ENCODE data around the gene C17orf114.

C17orf114 gene

DNA sequence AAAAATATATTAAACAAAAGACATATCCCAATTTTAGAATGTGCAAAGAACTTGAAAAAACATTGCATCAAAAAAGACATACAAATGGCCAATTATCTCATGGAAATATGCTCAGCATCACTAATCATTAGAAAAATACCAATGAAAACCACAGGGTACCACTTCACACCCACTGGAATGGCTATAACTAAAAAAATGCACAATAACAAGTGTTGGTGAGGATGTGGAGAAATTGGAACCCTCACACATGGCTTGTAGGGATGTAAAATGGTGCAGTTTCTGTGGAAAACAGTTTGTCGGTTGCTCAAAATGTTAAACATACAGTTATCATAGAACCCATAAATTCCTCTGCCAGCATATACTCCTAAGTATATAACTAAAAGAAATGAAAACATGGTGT is 7.0 kb downstream of the C17orf114 start:
- no peak for FAIRE-seq
- DNase-seq (ENCODE audit: insufficient read length, low spot score), result no peak
- TF ChIP-seq, protein P1, sequence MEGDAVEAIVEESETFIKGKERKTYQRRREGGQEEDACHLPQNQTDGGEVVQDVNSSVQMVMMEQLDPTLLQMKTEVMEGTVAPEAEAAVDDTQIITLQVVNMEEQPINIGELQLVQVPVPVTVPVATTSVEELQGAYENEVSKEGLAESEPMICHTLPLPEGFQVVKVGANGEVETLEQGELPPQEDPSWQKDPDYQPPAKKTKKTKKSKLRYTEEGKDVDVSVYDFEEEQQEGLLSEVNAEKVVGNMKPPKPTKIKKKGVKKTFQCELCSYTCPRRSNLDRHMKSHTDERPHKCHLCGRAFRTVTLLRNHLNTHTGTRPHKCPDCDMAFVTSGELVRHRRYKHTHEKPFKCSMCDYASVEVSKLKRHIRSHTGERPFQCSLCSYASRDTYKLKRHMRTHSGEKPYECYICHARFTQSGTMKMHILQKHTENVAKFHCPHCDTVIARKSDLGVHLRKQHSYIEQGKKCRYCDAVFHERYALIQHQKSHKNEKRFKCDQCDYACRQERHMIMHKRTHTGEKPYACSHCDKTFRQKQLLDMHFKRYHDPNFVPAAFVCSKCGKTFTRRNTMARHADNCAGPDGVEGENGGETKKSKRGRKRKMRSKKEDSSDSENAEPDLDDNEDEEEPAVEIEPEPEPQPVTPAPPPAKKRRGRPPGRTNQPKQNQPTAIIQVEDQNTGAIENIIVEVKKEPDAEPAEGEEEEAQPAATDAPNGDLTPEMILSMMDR (IDR thresholded peaks at IDR 0.05; ENCODE audit: insufficient read depth, missing control alignments), result no peak

DNA sequence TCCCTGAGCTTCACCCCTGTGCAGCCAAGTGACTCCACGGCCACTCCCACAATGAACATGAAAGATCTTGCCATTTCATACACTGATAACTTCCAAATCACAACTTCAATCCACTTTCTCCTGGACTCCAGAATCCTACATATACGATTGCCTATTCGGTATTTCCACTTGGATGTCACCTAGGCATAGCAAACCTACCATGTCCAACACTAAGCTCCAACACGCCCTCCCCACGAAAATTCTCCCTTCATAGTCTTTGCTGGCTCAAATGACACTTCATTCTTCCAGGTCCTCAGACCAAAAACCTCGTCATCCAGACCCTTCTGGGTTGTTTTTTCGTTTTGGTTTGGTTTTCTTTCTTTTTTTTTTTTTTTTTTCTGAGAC is 11.4 kb downstream of the C17orf114 start:
- TF ChIP-seq, protein P1 (IDR thresholded peaks at IDR 0.05; ENCODE audit: insufficient read depth, missing control alignments), result no peak
- DNase-seq (ENCODE audit: insufficient read length, low spot score) (no peak), FAIRE-seq (no peak)

DNA sequence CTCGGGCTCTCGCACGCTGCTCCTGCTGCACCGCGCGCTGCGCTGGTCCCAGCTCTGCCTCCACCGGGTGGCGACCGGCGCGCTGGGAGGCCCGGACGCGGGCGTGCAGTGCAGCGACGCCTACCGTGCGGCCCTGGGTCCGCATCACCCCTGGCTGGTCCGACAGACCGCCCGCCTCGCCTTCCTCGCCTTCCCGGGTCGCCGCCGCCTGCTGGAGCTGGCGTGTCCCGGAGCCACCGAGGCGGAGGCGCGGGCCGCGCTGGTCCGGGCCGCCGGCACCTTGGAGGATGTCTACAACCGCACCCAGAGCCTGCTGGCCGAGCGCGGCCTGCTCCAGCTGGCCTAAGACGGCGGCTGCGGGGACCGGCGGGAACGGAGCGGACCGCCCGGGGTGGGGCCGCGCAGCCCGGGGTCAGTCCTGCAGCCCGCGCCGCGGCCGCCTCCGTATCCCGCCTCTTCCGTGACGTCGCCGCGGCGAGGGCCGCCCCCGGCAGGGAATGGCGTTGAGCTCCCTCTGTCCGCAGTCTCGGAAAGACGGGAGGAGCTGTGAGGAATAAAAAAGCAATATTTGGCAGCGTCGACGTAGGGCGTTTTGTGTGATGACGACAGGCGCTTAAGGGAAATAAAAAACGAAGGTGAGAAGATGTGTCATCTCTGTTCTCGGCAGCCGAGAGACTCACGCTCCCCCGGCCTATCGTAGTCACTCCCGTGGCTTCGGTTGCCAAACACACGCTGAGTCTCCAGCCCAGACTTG is 12.0 kb downstream of the C17orf114 start:
- DNase-seq (ENCODE audit: insufficient read length, low spot score), result peak; percentile 91
- TF ChIP-seq, protein P1 (IDR thresholded peaks at IDR 0.05; ENCODE audit: insufficient read depth, missing control alignments), result peak; percentile 35
- FAIRE-seq, result no peak

DNA sequence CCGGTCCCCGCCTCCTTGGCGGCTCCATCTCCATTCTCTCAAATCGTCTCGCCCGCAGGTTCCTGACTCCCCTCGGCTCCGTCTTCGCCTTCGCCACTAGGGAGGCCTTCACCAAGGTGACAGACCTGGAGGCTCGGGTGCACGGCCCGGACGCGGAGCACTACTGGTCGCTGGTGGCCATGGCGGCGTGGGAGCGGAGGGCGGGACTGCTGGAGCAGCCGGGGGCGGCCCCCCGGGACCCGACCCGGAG is 12.5 kb downstream of the C17orf114 start:
- DNase-seq (ENCODE audit: insufficient read length, low spot score) (no peak), FAIRE-seq (no peak)
- TF ChIP-seq, protein P1 (IDR thresholded peaks at IDR 0.05; ENCODE audit: insufficient read depth, missing control alignments), result no peak

DNA sequence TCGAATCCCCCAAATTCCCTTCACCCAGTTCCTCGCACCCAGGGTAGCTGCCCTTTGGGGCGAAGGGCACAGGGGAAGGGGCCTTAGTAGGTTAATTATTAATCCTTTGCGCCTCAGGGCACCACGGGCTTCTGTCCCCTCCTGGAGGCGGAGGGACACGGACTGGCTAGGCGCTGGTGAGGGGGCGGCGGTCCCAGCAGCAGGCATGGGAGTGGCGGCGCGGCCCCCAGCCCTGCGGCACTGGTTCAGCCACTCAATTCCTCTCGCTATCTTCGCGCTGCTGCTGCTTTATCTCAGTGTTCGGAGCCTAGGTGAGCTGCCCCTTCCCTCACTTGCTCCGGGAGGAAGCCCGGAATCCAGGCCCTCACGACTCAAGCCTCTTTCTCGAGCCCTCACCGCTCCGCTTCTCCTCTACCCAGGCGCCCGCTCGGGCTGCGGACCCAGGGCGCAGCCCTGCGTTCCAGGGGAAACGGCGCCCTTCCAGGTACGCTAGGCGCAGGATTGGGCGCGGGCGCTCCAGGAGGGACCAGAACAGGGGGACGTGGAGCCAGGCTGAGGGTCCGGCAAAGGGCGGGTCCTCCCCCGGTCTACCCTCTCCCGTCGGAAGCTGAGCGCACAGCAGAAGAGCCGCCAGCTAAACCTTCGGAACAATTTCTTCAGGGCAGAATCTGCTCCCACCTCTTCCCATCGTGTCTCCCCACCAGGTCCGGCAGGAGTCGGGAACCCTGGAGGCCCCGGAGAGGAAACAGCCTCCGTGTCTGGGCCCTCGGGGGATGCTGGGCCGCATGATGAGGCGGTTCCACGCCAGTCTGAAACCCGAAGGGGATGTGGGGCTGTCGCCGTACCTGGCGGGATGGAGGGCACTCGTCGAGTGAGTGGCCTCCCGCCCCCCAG is 13.1 kb downstream of the C17orf114 start, which contains the start of gene GLTPD2:
GLTPD2 (plus strand) TSS at position 158 of the 894 bp plus-strand sequence; CDS start at position 206, 48 bp downstream.
- TF ChIP-seq, protein P1 (IDR thresholded peaks at IDR 0.05; ENCODE audit: insufficient read depth, missing control alignments), result no peak
- DNase-seq (ENCODE audit: insufficient read length, low spot score), result no peak
- FAIRE-seq, result no peak

DNA sequence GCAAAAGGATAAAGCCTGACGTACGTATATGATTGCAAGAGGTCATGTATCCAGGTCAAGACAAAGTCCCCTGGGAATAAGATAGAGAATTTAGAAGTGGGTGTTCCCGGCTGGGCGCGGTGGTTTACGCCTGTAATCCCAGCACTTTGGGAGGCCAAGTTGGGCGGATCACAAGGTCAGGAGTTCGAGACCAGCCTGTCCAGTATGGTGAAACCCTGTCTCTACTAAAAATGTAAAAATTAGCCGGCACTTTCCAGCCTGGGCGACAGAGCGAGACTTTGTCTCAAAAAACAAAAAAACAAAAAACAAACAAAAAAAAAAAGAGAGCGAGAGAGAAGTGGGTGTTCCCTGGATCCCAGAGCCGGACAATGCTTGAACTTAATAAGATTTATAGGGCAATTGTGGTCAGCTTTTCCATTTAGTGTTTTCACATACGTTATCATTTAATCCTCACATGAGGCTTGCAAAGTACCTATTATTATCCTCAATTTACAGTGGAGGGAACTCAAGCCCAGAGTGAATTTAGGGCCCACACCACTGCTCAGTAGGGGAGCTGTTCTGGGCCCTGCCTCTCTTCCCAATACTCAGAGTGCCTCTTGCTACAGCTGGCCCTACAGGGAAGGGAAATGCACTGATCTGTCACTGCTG is 13.8 kb downstream of the C17orf114 start:
- no peak for FAIRE-seq
- TF ChIP-seq, protein P1 (IDR thresholded peaks at IDR 0.05; ENCODE audit: insufficient read depth, missing control alignments), result no peak
- DNase-seq (ENCODE audit: insufficient read length, low spot score), result no peak

Data from D721Med (cell line).